A549 treated with AZD9567 at 1 μM for 4 hours (cell line): ENCODE measurements around the gene OR5L1. TPM values are rescaled to one million over a fixed set of nuclear protein-coding genes. Genes with fewer than 3 reads are reported as not detected.

ENCODE experiments used
- total RNA-seq: library from RNA; stranded (reverse); fragments of 200-300 nt; extraction: Qiagen RNA extraction; gene quantifications from 5 replicates; pipeline ENCODE4 v1.2.3, GENCODE V29; 2022; ENCODE audit not compliant: insufficient read depth

OR5L1 gene
- total RNA-seq, result not detected in 5 replicates

DNA sequence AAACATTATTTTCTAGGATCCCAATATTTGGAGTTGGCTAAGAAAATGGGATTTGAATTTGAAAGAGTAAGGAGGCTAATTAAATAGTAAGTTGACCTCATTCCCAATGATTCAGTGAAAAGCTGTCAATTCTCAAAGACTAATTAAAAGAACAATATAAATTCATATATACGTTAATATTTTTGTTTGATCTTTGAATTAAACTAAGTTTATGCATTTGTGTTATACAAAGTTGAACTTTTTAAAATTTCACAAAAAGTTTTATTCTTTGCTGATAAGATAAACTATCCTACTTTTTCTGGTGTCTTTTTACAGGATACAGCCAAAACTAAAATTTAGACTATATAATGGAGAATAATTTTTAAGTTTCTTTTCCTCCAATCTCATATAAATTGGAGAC is at the start of gene OR5L1:
Gene OR5L1, plus strand, starts transcription at position 301 of the 400 bp plus-strand sequence. CDS start 100 bp downstream, outside the sequence.

DNA sequence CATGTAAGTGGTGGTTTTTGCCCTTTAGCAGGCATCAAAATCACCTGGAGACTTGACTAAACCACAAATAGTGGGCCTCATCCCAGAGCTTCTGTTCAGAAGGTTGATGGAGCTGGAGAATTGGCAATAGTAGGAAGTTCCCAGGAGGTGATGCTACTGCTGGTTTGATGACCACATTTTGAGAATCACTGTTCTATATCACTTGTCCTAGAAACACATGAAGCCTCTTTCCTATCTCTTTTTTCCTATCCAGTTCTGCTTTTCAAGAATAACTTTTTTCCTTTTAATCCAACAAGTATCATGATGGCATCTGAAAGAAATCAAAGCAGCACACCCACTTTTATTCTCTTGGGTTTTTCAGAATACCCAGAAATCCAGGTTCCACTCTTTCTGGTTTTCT is 38.0 kb upstream of the OR5L1 start, which contains the start of gene OR5D13:
Gene OR5D13, plus strand, starts transcription at position 301 of the 400 bp plus-strand sequence. Its CDS starts 0 bp downstream, at position 301.

DNA sequence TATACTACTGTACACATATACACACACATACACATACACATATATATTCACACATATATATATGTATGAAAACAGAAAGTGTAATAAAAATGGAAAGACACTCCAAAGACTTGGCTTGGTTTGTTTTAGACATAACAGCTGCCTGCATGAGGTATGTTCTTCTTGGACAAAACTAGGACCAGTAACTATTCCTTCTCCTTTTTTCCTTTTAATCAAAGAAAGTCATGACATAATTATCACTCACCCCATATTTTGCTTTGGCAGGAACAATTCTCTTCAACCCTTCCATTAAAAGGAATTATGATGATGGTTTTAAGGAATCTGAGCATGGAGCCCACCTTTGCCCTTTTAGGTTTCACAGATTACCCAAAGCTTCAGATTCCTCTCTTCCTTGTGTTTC is 15.9 kb upstream of the OR5L1 start, which contains the start of gene OR5D14:
Gene OR5D14, plus strand, starts transcription at position 301 of the 400 bp plus-strand sequence. Its CDS starts 0 bp downstream, at position 301.

DNA sequence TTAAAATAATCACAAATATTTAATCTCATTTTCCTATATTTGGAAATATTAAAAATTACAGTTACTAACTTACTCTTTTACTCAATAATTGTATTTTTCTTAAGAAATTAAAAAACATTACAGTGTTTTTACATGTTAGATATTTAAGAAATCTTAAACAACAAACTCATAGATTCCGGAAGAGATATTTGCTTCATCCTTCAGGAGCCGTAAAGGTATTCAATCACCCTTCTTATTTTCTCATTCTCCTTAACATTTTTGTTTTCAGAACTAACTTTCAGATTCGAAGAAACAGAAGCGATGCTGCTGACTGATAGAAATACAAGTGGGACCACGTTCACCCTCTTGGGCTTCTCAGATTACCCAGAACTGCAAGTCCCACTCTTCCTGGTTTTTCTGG is 8.2 kb downstream of the OR5L1 start, which contains the start of gene OR5D18:
Gene OR5D18, plus strand, starts transcription at position 301 of the 400 bp plus-strand sequence. Its CDS starts 0 bp downstream, at position 301.

DNA sequence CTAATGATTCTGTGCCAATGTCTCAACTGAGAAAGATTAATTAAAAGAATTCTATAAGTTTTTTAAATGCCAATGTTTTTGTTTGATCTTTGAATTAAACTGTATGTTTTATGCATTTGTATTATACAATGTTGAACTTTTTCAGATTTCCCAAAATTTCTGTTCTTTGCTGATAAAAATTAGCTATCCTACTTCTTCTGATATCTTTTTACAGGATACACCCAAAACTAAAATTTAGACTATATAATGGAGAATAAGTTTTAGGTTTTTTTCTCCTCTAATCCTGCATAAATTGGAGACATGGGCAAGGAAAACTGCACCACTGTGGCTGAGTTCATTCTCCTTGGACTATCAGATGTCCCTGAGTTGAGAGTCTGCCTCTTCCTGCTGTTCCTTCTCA is 15.8 kb downstream of the OR5L1 start, which contains the start of gene OR5L2:
Gene OR5L2, plus strand, starts transcription at position 301 of the 400 bp plus-strand sequence. Its CDS starts 0 bp downstream, at position 301.

DNA sequence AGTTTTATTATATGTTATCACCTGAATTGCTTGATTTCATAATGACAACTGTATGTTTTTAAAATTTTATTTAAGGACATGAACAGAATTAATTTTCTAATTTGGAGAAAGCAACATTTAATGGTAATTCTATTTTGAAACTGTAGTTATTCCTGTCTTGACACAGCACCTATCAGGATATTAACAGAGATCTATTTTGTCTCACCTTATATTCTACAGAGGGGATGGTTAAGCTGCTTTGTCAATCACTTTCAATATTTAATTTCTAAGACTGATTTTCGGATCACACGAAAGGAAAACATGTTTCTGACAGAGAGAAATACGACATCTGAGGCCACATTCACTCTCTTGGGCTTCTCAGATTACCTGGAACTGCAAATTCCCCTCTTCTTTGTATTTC is 27.3 kb downstream of the OR5L1 start, which contains the start of gene OR5D16:
Gene OR5D16, plus strand, starts transcription at position 301 of the 400 bp plus-strand sequence. Its CDS starts 0 bp downstream, at position 301.

Other genes starting within 250 kb of the OR5L1 start
- gene OR4C16, start 239.2 kb upstream of the OR5L1 start, total RNA-seq, result not detected in 5 replicates
- gene OR4C11, start 203.7 kb upstream of the OR5L1 start, total RNA-seq, result not detected in 5 replicates
- not detected in 5 replicates for gene OR4P4, start 176.3 kb upstream of the OR5L1 start, total RNA-seq
- gene OR4S2, start 163.0 kb upstream of the OR5L1 start, total RNA-seq, result not detected in 5 replicates
- not detected in 5 replicates for gene OR4C6, start 149.2 kb upstream of the OR5L1 start, total RNA-seq
- gene OR5D13, start 37.9 kb upstream of the OR5L1 start, total RNA-seq, result not detected in 5 replicates
- not detected in 5 replicates for gene OR5D14, start 15.8 kb upstream of the OR5L1 start, total RNA-seq
- gene OR5D18, start 8.3 kb downstream of the OR5L1 start, total RNA-seq, result not detected in 5 replicates
- not detected in 5 replicates for gene OR5L2, start 15.9 kb downstream of the OR5L1 start, total RNA-seq
- not detected in 5 replicates for gene OR5D16, start 27.4 kb downstream of the OR5L1 start, total RNA-seq
- not detected in 5 replicates for gene TRIM51, start 71.9 kb downstream of the OR5L1 start, total RNA-seq
- not detected in 5 replicates for gene OR5W2, start 103.2 kb downstream of the OR5L1 start, total RNA-seq
- gene OR5I1, start 125.0 kb downstream of the OR5L1 start, total RNA-seq, result not detected in 5 replicates
- not detected in 5 replicates for gene OR10AG1, start 158.6 kb downstream of the OR5L1 start, total RNA-seq
- not detected in 5 replicates for gene OR5F1, start 183.3 kb downstream of the OR5L1 start, total RNA-seq
- not detected in 5 replicates for gene OR5AS1, start 216.3 kb downstream of the OR5L1 start, total RNA-seq